ENCODE measurements around the gene FBXO46.
A peak's percentile ranks its signal among the peaks of the same experiment; 100 is the strongest.

The FBXO46 gene

GRCh38 chr19:45779231-45780145 lies 48.8 kb upstream of the FBXO46 start:
- peaks cover 5% of the 10 kb centered on the region; the same call in 1 of the 2 replicates for H3F3A ChIP-seq (ENCODE audit: control insufficient read depth, insufficient read depth)
- no peak for TF ChIP-seq EZH2phosphoT487 (IDR thresholded peaks at IDR 0.05; ENCODE audit: borderline replicate concordance, low read length)
- TF ChIP-seq CTCF (IDR thresholded peaks at IDR 0.05; ENCODE audit: low read depth, low read length, poor library complexity, severe bottlenecking): peak; percentile 95
- H3K4me3 ChIP-seq (ENCODE audit: low read length): peak overlapping the region; percentile 73
- peaks cover 19% of the 10 kb centered on the region for H3K4me1 ChIP-seq (ENCODE audit: control insufficient read depth, low read length)
- H3K36me3 ChIP-seq (ENCODE audit: control insufficient read depth, low read length): peaks cover 21% of the 10 kb centered on the region; the same call in 1 of the 2 replicates
- no peaks in the 10 kb centered on the region for H3K9me2 ChIP-seq (replicated peaks; ENCODE audit: control insufficient read depth, low read length)
- no peaks in the 10 kb centered on the region for H3K9me3 ChIP-seq (ENCODE audit: control insufficient read depth, insufficient read depth, low read length)
- H3K27me3 ChIP-seq (ENCODE audit: control insufficient read depth, low read length): no peaks in the 10 kb centered on the region
- no peak overlapping the region for H3K27ac ChIP-seq (ENCODE audit: low read depth, low read length)
- peak overlapping the region; percentile 89 for H3K4me2 ChIP-seq (ENCODE audit: low read length)
- H4K20me1 ChIP-seq (ENCODE audit: control insufficient read depth, insufficient read depth, low read depth, low read length): peaks cover 18% of the 10 kb centered on the region
- no peaks in the 10 kb centered on the region for H3K79me2 ChIP-seq (ENCODE audit: control insufficient read depth, low read length)

GRCh38 chr19:45778010-45778661 lies 47.4 kb upstream of the FBXO46 start:
- H3K9me2 ChIP-seq (replicated peaks; ENCODE audit: control insufficient read depth, low read length): no peaks in the 10 kb centered on the region
- H3K4me1 ChIP-seq (ENCODE audit: control insufficient read depth, low read length): peaks cover 25% of the 10 kb centered on the region
- peaks cover 21% of the 10 kb centered on the region; the same call in 1 of the 2 replicates for H3K36me3 ChIP-seq (ENCODE audit: control insufficient read depth, low read length)
- H3K4me2 ChIP-seq (ENCODE audit: low read length): no peak overlapping the region
- H3K79me2 ChIP-seq (ENCODE audit: control insufficient read depth, low read length): no peaks in the 10 kb centered on the region
- TF ChIP-seq CTCF (IDR thresholded peaks at IDR 0.05; ENCODE audit: low read depth, low read length, poor library complexity, severe bottlenecking): no peak
- no peak for TF ChIP-seq EZH2phosphoT487 (IDR thresholded peaks at IDR 0.05; ENCODE audit: borderline replicate concordance, low read length)
- H3K27ac ChIP-seq (ENCODE audit: low read depth, low read length): no peak overlapping the region
- no peaks in the 10 kb centered on the region for H3K27me3 ChIP-seq (ENCODE audit: control insufficient read depth, low read length)
- peaks cover 10% of the 10 kb centered on the region for H3F3A ChIP-seq (ENCODE audit: control insufficient read depth, insufficient read depth)
- H4K20me1 ChIP-seq (ENCODE audit: control insufficient read depth, insufficient read depth, low read depth, low read length): peaks cover 18% of the 10 kb centered on the region
- H3K9me3 ChIP-seq (ENCODE audit: control insufficient read depth, insufficient read depth, low read length): no peaks in the 10 kb centered on the region
- no peak overlapping the region for H3K4me3 ChIP-seq (ENCODE audit: low read length)

GRCh38 chr19:45777395-45777961 lies 46.8 kb upstream of the FBXO46 start:
- Histone ChIP-seq H4K20me1 (ENCODE audit: control insufficient read depth, insufficient read depth, low read depth, low read length) (peaks cover 18% of the 10 kb centered on the region), H3K27me3 (ENCODE audit: control insufficient read depth, low read length) (no peaks in the 10 kb centered on the region), H3K9me2 (replicated peaks; ENCODE audit: control insufficient read depth, low read length) (no peaks in the 10 kb centered on the region), H3K27ac (ENCODE audit: low read depth, low read length) (no peak overlapping the region), H3K36me3 (ENCODE audit: control insufficient read depth, low read length) (peaks cover 21% of the 10 kb centered on the region; the same call in 1 of the 2 replicates), H3K4me2 (ENCODE audit: low read length) (no peak overlapping the region), H3K79me2 (ENCODE audit: control insufficient read depth, low read length) (no peaks in the 10 kb centered on the region), H3K4me1 (ENCODE audit: control insufficient read depth, low read length) (peaks cover 32% of the 10 kb centered on the region), H3K9me3 (ENCODE audit: control insufficient read depth, insufficient read depth, low read length) (no peaks in the 10 kb centered on the region), H3F3A (ENCODE audit: control insufficient read depth, insufficient read depth) (peaks cover 10% of the 10 kb centered on the region), H3K4me3 (ENCODE audit: low read length) (no peak overlapping the region)
- TF ChIP-seq CTCF (IDR thresholded peaks at IDR 0.05; ENCODE audit: low read depth, low read length, poor library complexity, severe bottlenecking) (no peak), EZH2phosphoT487 (IDR thresholded peaks at IDR 0.05; ENCODE audit: borderline replicate concordance, low read length) (no peak)
